Activated naive CD8-positive, alpha-beta T cell (primary cell): ENCODE measurements around the gene CLCNKA.
"Not testable (repeated sequence)": the region's sequence is repeated elsewhere in the genome, so short reads cannot be mapped to it uniquely, and the experiment has no call there.

Source experiments
- H3K27ac Mint-ChIP-seq: one replicate; pipeline ENCODE4 v1.8.0; 2021; ENCODE audit warnings: mixed read lengths
- H3K27me3 Mint-ChIP-seq: one replicate; pipeline ENCODE4 v1.8.0; 2021; ENCODE audit warnings: mixed read lengths
- H3K36me3 Mint-ChIP-seq: one replicate; pipeline ENCODE4 v1.8.0; 2021; ENCODE audit warnings: mixed read lengths
- H3K4me1 Mint-ChIP-seq: one replicate; pipeline ENCODE4 v1.8.0; 2021; ENCODE audit warnings: low read depth, mixed read lengths
- H3K4me3 Mint-ChIP-seq: one replicate; pipeline ENCODE4 v1.8.0; 2021; ENCODE audit warnings: mild to moderate bottlenecking, mixed read lengths
- H3K9me3 Mint-ChIP-seq: one replicate; pipeline ENCODE4 v1.8.0; 2021; ENCODE audit warnings: low read depth, mixed read lengths

The CLCNKA gene

GRCh38 chr1:15992582-15993500 is 29.0 kb upstream of the CLCNKA start:
- no peak overlapping the region for H3K27ac Mint-ChIP-seq
- H3K4me1 Mint-ChIP-seq = no peaks in the 10 kb centered on the region
- H3K4me3 Mint-ChIP-seq = no peak overlapping the region
- H3K36me3 Mint-ChIP-seq = no peaks in the 10 kb centered on the region
- H3K9me3 Mint-ChIP-seq = no peaks in the 10 kb centered on the region
- H3K27me3 Mint-ChIP-seq = no peaks in the 10 kb centered on the region

- Mint-ChIP-seq H3K36me3 (no peaks in the 10 kb centered on the region), H3K4me3 (no peak overlapping the region), H3K27me3 (no peaks in the 10 kb centered on the region), H3K4me1 (no peaks in the 10 kb centered on the region), H3K9me3 (no peaks in the 10 kb centered on the region), H3K27ac (no peak overlapping the region)
Measured at GRCh38 chr1:15993666-15994065, 28.2 kb upstream of the CLCNKA start.

- H3K9me3 Mint-ChIP-seq = no peaks in the 10 kb centered on the region
- no peak overlapping the region for H3K4me3 Mint-ChIP-seq
- H3K36me3 Mint-ChIP-seq = no peaks in the 10 kb centered on the region
- no peaks in the 10 kb centered on the region for H3K4me1 Mint-ChIP-seq
- no peaks in the 10 kb centered on the region for H3K27me3 Mint-ChIP-seq
- no peak overlapping the region for H3K27ac Mint-ChIP-seq
Measured at GRCh38 chr1:15994081-15994480, 27.8 kb upstream of the CLCNKA start.

DNA sequence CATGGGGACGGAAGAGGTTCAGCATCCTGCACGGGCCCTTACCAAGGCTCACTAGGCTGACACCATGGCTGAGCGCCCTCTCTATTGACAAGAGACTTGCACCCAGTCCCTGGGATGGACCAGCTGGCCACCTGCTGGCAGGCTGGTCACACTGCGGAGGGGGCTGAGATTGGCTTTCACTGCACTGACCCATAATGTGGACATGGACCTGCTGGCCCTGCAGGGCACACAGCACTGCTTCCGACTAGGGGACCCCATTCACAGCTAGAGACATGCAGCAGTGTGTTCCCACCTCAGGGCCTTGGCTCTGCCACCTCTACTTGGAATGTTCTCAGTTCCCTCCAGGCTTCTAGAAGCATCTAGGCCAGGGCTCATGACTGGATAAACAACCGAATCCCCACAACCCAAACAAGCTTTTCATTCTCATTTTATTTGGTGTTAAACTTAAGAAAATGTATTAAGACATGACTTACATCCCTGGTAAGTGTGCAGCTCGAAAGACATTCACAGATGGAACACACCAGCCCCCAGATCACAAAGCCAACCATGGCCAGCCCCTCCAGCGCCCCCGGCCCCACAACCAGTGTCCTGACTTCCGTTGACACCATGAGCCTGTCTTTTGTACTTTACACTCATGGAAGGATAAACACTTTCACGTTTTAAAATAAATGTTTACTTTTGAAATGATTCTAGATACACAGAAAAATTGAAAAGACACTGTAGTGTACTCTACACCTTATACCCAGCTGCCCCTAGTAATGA is 27.1 kb upstream of the CLCNKA start:
- Mint-ChIP-seq H3K4me3 (no peak overlapping the region), H3K4me1 (no peaks in the 10 kb centered on the region), H3K36me3 (no peaks in the 10 kb centered on the region), H3K27me3 (no peaks in the 10 kb centered on the region), H3K27ac (no peak overlapping the region), H3K9me3 (no peaks in the 10 kb centered on the region)

DNA sequence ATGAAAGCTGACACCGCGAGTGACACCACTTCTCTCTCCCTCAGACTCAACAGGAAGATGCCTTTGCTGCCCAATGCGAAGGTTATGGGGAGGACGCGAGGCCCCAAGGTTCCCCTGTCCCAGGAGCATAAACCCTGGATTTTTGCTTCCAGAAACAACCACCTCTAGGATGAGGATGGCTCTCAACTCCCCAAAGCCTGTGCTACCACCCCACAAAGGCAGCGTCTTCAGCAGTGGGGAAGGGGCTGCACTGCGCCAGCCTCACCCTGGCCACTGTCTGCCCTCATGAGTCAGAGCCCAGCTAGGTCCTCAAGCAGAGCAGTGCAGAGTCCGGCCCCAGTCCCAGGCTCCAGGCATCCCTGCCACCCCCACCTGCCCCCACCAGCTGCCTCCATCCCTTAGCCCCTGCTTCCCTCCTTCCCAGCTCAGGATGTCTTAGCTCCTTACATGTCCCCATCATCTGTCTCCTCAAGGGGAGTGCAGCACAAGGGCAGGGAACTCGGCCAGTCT is 24.7 kb upstream of the CLCNKA start:
- no peak overlapping the region for H3K4me3 Mint-ChIP-seq
- no peaks in the 10 kb centered on the region for H3K27me3 Mint-ChIP-seq
- H3K4me1 Mint-ChIP-seq = no peaks in the 10 kb centered on the region
- H3K9me3 Mint-ChIP-seq = no peaks in the 10 kb centered on the region
- no peaks in the 10 kb centered on the region for H3K36me3 Mint-ChIP-seq
- no peak overlapping the region for H3K27ac Mint-ChIP-seq

DNA sequence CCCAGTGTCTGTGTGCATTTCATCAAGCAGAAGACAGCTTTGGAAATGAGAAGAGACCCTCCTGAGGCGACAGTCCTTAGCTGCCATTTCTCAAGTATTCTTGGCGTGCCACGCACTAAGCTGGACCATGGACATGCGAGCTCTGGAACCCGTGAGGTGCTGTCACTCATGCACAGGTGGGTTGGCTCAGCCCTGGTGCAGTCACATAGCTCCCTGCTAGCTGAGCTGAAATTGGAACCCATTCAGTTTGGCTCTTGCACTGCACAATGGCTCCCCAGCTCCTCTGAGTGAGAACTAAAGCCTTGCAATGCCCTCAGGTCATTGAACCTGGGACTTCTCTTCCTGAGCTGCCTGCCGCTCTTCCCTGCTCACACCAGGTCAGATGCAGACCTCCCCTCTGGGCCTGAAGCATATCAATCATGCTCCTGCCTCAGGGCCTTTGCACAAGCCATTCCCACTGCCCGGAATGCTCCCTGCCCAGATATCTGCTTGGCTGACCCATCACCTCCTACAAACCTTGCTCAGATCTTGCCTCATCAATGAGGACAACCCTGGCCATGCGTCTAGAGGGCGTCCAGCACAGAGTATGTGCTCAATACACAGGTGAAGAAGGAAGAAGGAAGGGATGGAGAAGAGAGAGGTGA is 24.1 kb upstream of the CLCNKA start:
- H3K4me3 Mint-ChIP-seq = no peak overlapping the region
- no peaks in the 10 kb centered on the region for H3K36me3 Mint-ChIP-seq
- H3K9me3 Mint-ChIP-seq = no peaks in the 10 kb centered on the region
- H3K27ac Mint-ChIP-seq = no peak overlapping the region
- H3K4me1 Mint-ChIP-seq = no peaks in the 10 kb centered on the region
- no peaks in the 10 kb centered on the region for H3K27me3 Mint-ChIP-seq

DNA sequence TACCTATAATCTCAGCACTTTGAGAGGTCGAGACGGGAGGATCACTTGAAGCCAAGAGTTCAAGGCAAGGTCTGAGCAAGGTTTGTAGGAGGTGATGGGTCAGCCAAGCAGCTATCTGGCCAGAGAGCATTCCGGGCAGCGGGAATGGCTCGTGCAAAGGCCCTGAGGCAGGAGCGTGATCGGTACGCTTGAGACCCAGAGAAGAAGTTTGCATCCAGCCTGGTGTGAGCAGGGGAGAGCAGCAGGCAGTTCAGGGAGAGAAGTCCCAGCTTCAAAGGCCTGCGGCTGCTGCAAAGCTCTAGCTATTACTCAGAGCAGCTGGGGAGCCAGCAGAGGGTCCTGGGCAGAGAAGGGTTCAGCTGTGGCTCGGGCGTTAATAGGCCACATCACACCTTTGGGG is 22.9 kb upstream of the CLCNKA start:
- Mint-ChIP-seq H3K36me3 (no peaks in the 10 kb centered on the region), H3K27ac (no peak overlapping the region), H3K9me3 (no peaks in the 10 kb centered on the region), H3K27me3 (no peaks in the 10 kb centered on the region), H3K4me1 (no peaks in the 10 kb centered on the region), H3K4me3 (no peak overlapping the region)

- H3K27ac Mint-ChIP-seq, H3K4me3 Mint-ChIP-seq, H3K9me3 Mint-ChIP-seq, H3K27me3 Mint-ChIP-seq, H3K4me1 Mint-ChIP-seq, H3K36me3 Mint-ChIP-seq: not testable (repeated sequence)
Measured at GRCh38 chr1:16001274-16001673, 20.6 kb upstream of the CLCNKA start.

DNA sequence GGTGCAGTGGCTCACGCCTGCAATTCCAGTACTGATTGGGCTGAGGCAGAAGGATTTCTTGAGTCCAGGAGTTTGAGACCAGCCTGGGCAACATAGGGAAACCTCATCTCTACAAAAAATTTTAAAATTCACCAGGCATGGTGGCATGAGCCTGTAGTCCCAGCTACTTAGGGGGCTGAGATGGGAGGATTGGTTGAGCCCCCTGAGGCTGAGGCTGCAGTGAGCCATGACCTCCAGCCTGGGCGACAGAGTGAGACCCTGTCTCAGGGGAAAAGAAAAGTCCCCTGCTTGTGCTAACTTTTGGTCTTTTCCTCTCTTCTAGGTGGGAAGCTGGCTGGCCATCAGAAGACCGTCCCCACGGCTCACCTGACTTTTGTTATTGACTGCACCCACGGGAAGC is 16.2 kb upstream of the CLCNKA start:
- Mint-ChIP-seq H3K4me1 (peaks cover 6% of the 10 kb centered on the region), H3K36me3 (no peaks in the 10 kb centered on the region), H3K4me3 (no peak overlapping the region), H3K27ac (no peak overlapping the region), H3K9me3 (no peaks in the 10 kb centered on the region), H3K27me3 (no peaks in the 10 kb centered on the region)

DNA sequence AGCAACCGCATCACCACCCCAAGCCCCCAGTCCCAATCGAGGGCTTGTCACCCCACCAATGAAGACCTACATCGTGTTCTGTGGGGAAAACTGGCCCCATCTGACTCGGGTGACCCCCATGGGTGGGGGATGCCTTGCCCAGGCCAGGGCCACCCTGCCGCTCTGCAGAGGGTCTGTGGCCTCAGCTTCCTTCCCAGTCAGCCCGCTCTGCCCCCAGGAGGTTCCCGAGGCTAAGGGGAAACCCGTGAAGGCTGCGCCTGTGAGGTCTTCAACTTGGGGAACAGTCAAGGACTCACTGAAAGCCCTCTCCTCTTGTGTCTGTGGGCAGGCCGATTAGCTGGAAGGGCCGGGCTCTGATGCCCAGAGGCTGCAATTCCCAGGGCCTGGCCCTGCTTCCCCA is 15.8 kb upstream of the CLCNKA start:
- no peaks in the 10 kb centered on the region for H3K9me3 Mint-ChIP-seq
- no peak overlapping the region for H3K4me3 Mint-ChIP-seq
- no peaks in the 10 kb centered on the region for H3K36me3 Mint-ChIP-seq
- H3K4me1 Mint-ChIP-seq = peaks cover 6% of the 10 kb centered on the region
- no peaks in the 10 kb centered on the region for H3K27me3 Mint-ChIP-seq
- no peak overlapping the region for H3K27ac Mint-ChIP-seq

- H3K27me3 Mint-ChIP-seq = no peaks in the 10 kb centered on the region
- no peaks in the 10 kb centered on the region for H3K9me3 Mint-ChIP-seq
- no peaks in the 10 kb centered on the region for H3K36me3 Mint-ChIP-seq
- no peak overlapping the region for H3K27ac Mint-ChIP-seq
- peaks cover 6% of the 10 kb centered on the region for H3K4me1 Mint-ChIP-seq
- no peak overlapping the region for H3K4me3 Mint-ChIP-seq
Measured at GRCh38 chr1:16006552-16007485, 15.0 kb upstream of the CLCNKA start.

DNA sequence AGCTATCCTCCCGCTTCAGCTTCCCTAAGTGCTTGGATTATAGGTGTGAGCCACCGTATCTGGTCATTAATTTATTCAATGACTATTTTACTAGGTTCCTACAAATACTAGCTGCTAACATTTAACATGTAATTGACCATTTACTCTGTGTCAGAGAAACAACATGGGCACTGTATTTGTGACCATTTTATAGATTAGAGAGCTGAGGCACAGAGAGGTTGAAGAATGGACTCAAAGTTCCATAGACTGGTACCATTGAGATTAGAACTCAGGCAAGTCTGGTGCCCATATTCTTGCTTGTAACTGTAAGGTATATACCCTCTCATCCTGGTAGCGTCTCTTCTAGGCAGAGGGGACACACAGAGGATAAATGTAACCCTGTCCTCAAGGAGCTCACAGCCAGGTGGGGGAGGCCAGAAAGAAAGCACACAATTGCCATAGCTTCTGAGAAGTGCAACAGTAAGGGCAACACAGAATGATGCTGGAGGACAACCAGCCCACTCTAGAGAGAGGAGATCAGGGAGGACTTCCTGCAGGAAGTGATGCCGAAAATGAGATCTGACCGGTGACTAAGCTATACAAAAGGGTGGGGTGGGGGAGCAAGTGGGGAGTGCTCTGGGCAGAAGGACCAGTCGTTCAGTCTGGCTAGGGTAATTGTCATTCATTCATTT is 14.0 kb upstream of the CLCNKA start:
- Mint-ChIP-seq H3K4me3 (no peak overlapping the region), H3K27me3 (no peaks in the 10 kb centered on the region), H3K27ac (no peak overlapping the region), H3K4me1 (peaks cover 10% of the 10 kb centered on the region), H3K36me3 (no peaks in the 10 kb centered on the region), H3K9me3 (no peaks in the 10 kb centered on the region)

GRCh38 chr1:16009030-16009460 is 12.8 kb upstream of the CLCNKA start:
- peaks cover 10% of the 10 kb centered on the region for H3K4me1 Mint-ChIP-seq
- H3K27ac Mint-ChIP-seq = no peak overlapping the region

DNA sequence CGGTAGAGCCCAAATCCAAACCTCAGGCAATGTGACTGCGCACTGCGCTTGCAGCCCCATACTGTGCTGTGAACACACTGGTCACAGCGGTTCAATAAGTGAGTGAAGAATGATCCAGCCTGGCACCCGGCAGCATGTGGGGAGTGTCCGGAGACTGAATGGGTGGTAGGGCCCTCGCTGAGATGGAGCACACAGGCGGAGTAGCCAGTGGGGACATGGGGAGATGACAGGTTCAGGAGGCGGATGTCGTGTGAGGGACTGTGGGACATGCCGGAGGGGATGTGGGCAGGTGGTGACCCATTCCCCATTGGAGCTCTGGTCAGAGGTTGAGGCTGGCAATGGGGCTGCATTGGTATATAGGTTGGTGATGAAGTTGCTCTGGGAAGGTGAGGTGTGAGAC is 12.2 kb upstream of the CLCNKA start:
- Mint-ChIP-seq H3K4me3 (no peak overlapping the region), H3K27me3 (no peaks in the 10 kb centered on the region), H3K27ac (no peak overlapping the region), H3K36me3 (no peaks in the 10 kb centered on the region), H3K9me3 (no peaks in the 10 kb centered on the region), H3K4me1 (peaks cover 10% of the 10 kb centered on the region)

More at GRCh38 chr1:16009030-16009460, 12.8 kb upstream of the CLCNKA start:
- no peaks in the 10 kb centered on the region for H3K36me3 Mint-ChIP-seq
- no peak overlapping the region for H3K4me3 Mint-ChIP-seq
- no peaks in the 10 kb centered on the region for H3K9me3 Mint-ChIP-seq
- H3K27me3 Mint-ChIP-seq = no peaks in the 10 kb centered on the region
